HL-60 (cell line): ENCODE results near the gene SLC38A8.

ENCODE experiments used
- DNase-seq, 2 experiments: peaks; one replicate each; pipeline ENCODE4 v3.0.0-alpha.2; 2010 to 2020; ENCODE audit warnings: low read depth in 1 of 2, low spot score in 1 of 2
- H3K27ac ChIP-seq: fragments of 250-450 bp; sonication (Bioruptor Pico); replicated peaks from 2 replicates; pipeline ENCODE4 v1.5.1; 2020; ENCODE audit warnings: mild to moderate bottlenecking, moderate library complexity
- H3K27me3 ChIP-seq: fragments of 250-450 bp; sonication (Bioruptor Pico); 2 replicates; pipeline ENCODE4 v1.5.1; 2021; ENCODE audit warnings: mild to moderate bottlenecking, moderate library complexity; ENCODE audit not compliant: insufficient read depth, poor library complexity, severe bottlenecking
- H3K4me3 ChIP-seq: replicated peaks from 2 replicates; pipeline ENCODE4 v1.5.1; 2011; ENCODE audit warnings: mild to moderate bottlenecking, control low read depth, low read length; ENCODE audit not compliant: insufficient read depth
- CTCF ChIP-seq: IDR thresholded peaks from one replicate; pipeline ENCODE4 v1.5.1; 2011; ENCODE audit warnings: low read length, control low read depth, inconsistent platforms; ENCODE audit not compliant: insufficient read depth
- GABPA ChIP-seq: IDR thresholded peaks from 2 replicates; pipeline ENCODE4 v1.6.1; 2012; ENCODE audit warnings: low read depth
- POLR2AphosphoS5 ChIP-seq: IDR thresholded peaks from 2 replicates; pipeline ENCODE4 v1.6.1; 2012; ENCODE audit warnings: low read depth
- REST ChIP-seq: IDR thresholded peaks from 2 replicates; pipeline ENCODE4 v1.6.1; 2012; ENCODE audit warnings: low read depth; ENCODE audit not compliant: insufficient replicate concordance
- SPI1 ChIP-seq: IDR thresholded peaks from 2 replicates; pipeline ENCODE4 v1.6.1; 2012; ENCODE audit warnings: low read depth, mild to moderate bottlenecking, borderline replicate concordance

Gene SLC38A8

GRCh38 chr16:83972256-83973008 is 70.2 kb downstream of the SLC38A8 start:
- Histone ChIP-seq H3K4me3 (no peak overlapping the region), H3K27ac (no peak overlapping the region), H3K27me3 (peaks cover 16% of the 10 kb centered on the region)
- TF ChIP-seq CTCF (no peak), GABPA (no peak), SPI1 (no peak), POLR2AphosphoS5 (no peak), REST (no peak)
- DNase-seq, result no peak

GRCh38 chr16:83971165-83972130 is 71.1 kb downstream of the SLC38A8 start:
- no peak overlapping the region for H3K4me3 ChIP-seq
- TF ChIP-seq SPI1 (no peak), REST (no peak), POLR2AphosphoS5 (no peak), GABPA (no peak), CTCF (no peak)
- no peak overlapping the region for H3K27ac ChIP-seq
- DNase-seq, result no peak
- peaks cover 16% of the 10 kb centered on the region for H3K27me3 ChIP-seq

GRCh38 chr16:83970430-83970815 is 72.2 kb downstream of the SLC38A8 start:
- H3K27me3 ChIP-seq, result peaks cover 16% of the 10 kb centered on the region
- no peak for DNase-seq
- TF ChIP-seq CTCF (no peak), REST (no peak), GABPA (no peak), POLR2AphosphoS5 (no peak), SPI1 (no peak)

More at GRCh38 chr16:83970430-83970815, 72.2 kb downstream of the SLC38A8 start:
- no peak overlapping the region for H3K4me3 ChIP-seq
- no peak overlapping the region for H3K27ac ChIP-seq
